CD4-positive, alpha-beta T cell treated with Interleukin-12 subunit alpha and Interleukin-12 subunit beta, for 1 hour (primary cell): Measurements from ENCODE around the gene FBXO31.

Source experiments
- DNase-seq: peaks from one replicate; pipeline ENCODE4 v3.0.0-alpha.2; 2020

Gene FBXO31

DNA sequence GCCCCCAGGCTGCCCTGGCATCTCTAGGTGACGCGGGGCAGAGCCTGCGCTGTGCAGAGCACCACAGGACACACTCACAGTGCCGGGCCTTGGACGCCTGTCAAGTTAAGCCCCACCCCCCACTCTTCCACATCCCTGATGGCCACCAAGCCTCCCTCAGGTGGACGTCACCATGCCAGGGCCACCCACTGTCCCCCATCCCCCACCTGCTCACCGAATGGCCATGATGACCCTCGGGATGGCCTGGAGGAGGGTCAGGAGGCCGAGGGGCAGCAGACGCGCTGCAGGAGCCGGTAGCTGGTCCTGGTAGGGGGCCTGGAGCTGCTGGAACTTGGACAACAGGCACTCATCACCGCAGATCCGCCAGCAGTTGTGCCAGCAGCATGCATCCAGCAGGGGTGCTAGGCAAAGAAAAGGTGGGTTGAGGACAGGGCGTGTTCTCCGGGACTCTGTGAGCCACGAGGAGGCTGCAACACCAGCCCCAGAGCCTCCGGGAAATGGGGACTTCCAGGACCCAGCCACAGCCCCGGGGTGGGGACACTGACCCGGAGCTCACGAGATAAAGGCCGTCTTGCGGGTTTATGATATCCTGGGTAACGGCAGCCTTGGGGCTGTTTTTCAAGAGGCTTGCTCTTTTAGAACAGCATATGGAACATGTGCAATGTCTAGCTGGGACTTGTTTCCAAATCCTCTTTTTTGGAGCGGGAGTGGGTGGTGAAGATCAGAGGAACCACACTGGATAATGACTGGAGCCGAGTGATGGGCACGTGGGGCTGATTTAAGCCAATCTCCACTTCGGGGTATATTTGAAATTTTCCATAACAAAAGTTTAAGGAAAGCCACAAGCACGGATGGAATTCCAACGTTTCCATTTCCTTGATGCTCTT is 77.8 kb downstream of the FBXO31 start:
- DNase-seq, result no peak

DNA sequence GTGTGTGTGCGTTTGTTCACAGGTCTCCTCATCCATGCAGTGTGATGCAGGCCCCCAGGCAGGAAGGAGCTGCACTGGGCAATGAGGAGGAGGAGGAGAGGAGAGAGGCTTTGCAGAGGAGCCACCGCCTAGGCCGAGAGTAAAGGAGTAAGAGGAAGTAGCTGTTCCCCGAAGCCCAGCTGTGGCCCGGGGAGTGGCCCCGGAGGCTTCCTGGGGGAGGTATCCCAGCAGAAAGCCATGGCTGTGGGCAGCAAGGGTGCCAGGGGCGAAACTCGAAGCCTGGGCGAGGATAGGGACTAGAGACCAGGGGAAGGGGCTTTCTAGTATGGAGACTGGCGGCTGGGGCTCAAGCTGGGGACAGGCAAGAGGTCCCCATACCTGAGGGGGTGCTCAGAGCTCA is 78.6 kb downstream of the FBXO31 start:
- no peak for DNase-seq

DNA sequence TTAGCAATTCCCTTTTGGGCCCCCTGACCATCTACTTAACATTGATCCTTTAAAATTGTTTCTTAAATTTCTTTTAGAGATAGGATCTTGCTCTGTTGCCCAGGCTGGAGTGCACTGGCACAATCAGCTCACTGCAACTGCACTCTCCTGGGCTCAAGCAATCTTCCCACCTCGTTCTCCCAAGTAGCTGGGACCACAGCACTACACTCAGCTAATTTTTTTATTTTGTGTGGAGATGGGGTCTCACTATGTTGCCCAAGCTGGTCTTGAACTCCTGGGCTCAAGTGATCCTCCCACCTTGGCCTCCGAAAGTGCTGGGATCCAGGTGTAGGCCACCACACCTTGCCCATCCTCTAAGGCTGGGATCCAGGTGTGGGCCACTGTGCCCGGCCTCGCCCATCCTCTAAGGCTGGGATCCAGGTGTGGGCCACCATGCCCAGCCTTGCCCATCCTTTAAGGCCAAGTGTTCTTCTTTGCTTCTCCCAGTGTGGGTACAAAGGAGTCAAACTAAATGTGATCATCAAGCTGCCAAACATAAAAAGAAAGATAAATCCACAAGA is 79.5 kb downstream of the FBXO31 start:
- no peak for DNase-seq

DNA sequence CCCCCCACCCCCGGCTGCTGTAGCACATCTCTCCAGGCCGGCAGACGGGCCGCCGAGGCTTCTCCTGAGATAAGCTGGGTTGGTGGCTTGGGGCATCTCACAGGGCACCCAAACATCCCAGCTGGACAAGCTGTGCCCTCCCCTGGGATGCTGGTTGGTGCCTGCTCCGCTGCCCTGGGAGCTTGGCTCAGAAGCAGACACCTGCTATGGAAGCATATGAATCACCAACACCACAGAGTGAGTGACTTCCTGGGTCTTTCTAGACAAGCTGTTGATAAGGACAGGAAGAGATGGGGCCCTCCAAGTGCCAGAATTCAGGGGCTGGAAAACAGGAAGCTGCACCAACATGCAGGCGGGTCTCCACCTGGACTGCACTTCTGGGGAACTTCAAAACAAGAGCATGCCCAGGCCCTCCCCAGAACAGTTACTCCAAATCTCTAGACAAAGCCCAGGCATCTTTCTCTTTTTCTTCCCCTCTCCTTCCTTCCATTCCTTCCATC is 80.1 kb downstream of the FBXO31 start:
- DNase-seq, result no peak

DNA sequence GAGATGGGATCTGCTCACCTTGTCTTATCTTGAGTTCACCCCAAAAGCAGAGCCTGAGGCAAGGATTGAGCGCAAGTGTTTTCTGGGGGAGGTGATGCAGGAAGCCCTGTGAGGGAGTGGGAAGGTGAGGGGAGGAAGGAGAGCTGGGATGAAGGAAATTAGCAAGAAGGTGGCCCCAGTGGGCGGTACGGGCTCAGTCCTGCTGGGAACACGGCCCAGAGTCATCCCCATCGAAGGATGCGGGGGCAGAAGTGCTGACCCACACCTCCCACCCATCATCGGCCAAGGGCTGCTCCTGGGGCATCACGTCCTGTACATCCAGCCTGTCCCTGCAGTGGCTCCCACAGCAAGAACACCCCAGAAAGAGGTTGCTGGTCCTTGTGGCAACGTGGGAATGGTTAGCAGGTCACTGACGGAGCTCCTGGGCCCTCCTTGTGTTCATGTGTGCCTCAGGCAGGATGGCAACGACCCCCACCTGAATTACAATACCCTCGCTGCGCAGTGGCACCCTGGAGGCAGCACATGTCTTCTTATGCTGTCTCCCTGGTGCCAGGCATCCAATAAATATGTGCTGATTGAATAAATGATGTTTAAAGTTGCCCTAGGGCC is 84.6 kb downstream of the FBXO31 start:
- DNase-seq, result no peak

DNA sequence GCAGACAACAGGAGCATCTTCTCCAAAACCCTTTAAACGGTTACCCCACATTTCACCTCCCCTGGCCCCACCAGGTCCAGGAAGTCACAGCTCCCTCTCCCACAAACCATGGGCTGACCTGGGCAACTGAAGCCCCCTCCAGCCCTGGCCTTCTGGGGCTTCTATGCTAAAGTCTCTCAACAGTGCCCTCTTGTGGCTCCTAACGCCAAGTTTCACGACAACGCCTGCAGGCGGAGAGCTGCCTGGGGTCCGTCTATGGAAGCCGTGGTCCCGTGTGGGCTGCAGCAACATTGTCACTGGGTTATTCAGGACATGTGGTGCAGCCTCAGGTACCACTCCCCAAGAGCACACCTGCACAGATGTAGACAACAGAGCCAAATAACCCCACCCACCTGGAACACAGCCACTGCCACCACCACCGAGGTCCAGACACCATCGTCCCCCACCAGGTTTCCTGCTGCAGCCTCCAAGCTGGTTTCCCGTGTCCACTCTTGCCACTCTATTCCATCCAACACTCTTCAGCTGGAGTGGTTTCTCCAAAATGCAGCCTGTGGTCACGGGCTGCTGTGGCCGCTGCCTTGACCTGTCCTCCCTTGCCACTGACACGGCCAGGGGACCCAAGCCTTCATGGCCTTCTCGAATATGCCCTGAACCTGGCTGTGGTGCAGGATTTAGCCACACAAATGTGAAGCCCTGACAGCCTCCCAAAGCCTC is 85.5 kb downstream of the FBXO31 start:
- peak; percentile 24 for DNase-seq

DNA sequence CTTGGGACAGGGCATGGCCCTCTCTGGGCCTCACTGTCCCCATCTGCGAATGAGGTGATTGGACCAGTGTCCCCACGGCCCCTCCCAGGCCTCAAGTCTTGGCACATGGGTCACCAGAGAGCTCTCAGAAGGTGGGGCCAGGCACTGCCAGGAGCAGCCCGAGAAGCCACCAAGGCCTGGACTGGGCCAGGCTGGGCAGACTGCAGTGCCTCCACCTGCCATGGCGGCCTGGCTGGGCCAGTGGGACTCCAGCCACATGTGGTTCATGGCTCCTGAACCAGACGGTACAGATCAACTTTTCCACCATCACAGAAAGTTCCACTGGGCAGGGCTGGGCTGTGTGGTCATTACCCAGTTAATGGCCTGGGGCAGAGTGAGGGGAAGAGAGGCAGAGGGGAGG is 86.2 kb downstream of the FBXO31 start:
- no peak for DNase-seq

DNA sequence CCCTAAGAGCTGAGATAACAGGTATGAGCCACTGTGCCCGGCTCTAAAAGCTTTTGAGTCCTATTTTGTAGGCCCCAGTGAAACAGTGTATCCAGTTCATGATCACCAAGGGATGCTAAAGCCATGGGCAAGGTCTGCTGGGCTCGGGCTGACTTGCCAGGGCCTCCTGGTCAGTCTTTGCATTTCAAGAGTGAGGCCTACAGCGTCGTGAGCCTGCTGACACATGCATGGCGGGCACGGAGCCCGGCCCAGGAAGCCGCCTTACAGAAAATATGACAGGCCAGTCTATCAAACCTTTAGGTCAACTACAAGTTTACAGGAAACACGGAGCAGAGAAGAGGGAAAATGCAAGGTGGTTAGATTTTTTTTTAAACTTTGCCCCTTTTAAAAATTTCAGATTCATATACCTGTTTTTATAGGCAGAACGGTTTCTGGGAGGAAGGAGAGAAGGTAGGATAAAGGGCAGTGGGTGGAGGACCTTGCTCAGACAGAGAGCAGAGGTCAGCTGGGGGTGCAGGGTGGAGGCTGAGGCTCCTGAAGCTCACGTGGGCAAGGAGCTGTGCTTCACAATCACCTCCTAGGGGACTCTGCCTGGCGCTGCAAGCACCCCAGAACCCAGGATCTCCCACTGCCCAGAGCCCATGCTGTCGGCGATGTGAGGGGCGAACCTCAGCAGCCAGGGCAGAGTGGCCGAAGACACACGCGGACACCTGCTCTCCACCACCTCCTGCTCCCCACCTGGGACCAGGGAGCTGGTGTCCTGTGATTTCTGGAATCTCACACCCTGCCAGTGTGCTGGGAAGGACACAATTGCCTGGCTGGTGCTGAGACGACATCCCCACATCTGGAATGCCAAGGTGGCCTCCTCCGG is 87.7 kb downstream of the FBXO31 start:
- DNase-seq, result no peak

DNA sequence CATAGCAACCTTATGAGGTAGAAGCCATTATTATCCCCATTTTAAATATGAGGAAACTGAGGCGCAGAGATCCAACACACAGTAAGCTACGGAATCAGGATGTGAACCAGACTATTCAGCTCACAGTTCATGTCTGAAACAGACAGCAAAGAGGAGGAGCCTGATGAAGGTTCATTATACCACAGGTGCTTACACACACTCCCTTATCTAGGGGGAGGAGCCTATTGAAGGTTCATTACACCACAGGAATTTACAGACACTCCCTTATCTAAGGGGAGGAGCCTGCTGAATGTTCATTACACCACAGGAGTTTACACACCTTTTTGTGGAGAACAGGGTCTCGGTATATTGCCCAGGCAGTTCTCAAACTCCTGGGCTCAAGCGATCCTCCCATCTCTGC is 88.3 kb downstream of the FBXO31 start:
- peak; percentile 12 for DNase-seq

DNA sequence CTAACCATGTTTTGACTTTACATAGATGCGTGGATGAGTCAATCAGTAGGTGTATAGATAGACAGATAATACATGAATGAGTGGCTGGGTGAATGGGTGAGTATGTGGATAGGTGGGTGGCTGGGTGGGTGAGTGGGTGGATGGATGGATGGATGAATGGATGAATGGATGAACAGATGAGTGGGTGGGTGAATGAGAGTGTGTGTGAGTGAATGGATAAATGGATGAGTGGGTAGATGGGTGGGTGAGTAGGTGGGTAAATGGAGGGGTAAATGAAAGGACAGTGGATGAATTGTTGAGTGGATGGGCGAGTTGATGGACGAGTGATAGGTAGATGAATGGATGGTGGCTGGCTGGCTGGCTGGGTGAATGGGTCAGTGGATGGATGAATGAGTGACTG is 89.6 kb downstream of the FBXO31 start:
- DNase-seq, result no peak

DNA sequence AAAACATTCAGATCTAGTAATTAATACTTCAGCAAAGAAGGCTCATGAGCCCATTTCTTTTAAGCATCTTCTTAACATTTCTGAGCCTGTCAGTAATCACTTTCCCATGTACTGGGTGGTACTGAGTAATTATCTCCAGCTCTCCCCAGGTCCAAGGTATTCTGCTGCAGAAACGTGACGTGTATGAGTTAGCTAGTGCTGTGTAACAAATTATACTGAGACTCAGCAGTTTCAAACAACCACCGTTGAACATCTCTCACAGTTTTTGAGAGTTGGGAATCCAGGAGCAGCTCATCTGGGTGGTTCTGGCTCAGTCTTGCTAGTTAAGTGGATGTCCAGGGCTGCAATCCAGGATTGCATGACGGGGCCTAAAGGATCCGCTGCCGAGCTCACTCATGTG is 91.6 kb downstream of the FBXO31 start:
- DNase-seq, result no peak

DNA sequence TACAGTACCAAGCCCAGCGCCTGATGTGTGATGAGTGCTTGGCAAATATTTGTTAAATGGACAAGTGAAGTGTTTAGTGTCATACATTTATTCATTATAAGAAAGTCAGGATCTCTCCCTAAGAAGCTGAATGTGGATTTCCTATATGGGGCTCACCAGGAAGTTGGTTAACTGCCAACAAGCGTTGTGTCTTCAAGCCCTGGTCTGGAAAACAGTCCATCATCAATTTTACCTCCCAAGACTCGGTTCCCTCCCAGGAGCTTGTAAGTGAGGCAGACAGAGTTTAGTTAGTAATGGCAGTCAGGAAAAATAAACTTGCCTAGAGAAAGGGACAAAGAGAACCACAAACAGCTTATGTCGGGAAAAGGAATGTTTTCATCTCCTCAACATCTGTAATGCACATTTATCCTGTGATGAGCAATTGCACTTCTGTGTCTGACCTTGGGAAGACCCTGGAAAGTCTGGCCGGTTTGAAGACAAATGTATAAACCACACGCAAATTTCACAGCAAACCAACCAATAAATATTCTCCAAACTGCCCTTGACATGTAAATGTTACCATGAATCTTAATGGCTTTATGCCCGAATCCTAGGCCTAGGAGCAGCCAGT is 94.7 kb downstream of the FBXO31 start:
- no peak for DNase-seq

DNA sequence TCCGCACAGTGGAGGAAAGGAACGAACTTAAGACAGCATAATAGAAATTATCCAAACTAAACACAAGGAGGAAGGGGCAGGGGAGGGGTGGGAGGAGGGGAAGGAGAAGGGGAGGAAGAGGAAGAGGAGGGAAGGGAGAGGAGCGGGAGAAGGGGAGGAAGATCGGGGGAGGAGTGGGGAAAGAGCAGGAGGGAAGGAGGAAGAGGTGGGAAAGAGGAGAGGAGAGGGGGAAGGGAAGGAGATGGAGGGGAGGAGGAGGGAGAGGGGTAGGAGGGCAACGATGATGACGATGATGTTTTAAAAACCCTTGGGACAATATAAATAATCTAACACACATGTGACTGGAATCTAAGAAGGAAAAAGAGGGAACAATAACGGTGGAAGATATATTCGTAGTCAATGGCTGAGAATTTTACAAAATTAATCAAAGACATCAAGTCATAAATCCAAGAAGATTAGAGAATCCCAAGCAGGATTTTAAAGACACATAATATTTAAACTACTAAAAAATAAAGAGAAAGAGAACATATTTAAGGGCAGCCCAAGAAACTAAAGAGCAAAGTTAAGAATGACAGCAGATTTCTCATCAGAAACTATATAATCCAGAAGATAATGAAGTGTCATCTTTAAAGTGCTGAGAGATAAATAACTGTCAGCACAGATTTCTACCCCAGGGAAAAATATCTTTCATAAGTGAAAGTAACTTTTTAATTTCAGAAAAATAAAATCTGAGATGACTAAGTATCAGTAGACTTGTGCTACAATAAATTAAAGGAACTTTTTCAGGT is 96.5 kb downstream of the FBXO31 start:
- no peak for DNase-seq

DNA sequence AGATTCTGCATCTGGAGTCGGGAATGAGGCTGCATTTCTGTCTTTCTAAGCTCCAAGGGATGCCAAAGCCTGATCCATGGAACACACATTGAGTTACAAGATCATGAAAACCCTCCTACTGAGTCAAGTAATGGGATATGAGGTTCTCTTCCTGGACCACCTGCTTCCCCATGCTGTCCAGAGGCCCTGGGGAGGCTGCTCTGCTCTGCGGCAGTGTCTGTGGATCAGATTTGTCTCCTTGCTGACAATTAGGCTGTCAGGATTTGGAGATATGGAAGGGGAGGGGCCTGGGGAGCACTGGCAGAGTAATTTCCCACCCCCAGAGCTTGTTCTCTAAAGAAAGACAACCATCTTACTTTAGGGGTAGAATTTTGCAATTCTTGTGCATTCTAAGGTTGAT is 99.4 kb downstream of the FBXO31 start:
- no peak for DNase-seq

DNA sequence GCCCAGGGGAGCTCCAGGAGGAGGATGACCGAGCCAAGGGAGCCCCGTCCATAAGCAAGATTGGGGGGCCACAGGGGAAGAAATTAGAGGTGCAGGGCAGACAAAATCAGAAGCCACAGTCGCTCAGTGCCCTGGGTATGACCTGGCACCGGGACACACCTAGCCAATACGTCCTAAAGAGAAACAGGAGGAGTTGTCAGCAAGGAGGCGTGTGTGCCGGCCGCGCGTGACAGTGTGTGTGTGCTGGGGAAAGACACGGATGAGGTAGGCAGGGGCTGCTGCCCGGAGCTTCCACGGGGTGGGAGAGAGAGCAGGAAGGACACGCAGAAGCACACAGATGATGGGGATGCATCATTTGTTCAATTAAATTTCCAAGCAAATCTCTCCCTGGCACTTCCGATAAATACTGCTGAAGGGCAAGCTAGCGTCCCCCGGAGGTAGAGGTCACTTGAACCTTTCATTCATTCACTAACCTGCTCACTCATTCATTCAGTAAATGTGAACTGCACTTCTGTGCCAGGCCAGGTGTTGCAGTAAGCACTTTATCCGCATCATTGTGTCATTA is 104.4 kb downstream of the FBXO31 start:
- no peak for DNase-seq

DNA sequence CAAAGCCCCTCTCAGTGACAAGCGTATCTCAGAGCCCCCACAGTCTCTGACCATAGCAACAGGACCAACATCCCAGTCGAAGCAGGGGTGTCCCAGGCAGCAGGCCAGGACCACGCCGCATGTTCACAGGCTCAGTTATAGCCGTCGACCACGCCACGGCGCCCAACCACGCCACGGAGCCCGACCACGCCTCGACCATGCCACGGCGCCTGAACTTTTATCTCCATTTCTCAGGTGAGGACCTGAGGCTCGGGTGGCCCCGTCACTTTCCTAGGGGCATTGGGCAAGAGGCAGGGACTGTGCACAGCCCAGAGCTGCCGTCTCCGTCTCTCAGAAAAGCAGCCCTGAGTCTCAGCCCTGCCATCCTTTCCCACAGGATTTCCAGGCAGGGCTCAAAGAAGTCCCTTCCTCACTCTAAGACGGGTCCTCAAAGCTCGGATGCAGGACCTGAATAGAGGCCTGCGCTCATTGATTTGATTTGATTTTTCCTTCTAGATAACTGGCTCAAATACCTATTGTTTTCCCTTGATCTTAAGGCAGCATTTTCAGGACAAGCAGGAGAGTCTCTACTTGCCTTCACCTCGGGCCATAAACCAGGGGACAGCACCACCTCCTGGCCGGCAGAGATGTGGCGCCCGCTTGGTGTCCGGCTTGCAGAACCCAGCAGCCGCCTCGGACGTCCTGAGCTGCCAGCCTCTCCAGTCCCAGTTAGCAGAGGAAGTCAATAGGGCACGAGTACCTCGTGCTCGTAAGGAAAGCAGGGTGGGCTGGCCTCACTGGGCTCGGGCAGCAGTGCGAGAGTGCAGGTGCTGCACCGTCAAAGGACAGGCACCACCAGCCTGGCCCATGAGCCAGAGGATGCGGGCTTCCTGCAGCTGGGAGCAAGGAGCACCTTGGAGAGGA is 105.1 kb downstream of the FBXO31 start:
- DNase-seq, result peak; percentile 21
